Urinary bladder (tissue), 4 donors: ENCODE data around the gene DNM3. TPM values are rescaled to one million over a fixed set of nuclear protein-coding genes. Genes with fewer than 3 reads are reported as not detected.
"Not testable (repeated sequence)": the region's sequence is repeated elsewhere in the genome, so short reads cannot be mapped to it uniquely, and the experiment has no call there.

Experiments
- DNase-seq: peaks from one replicate; pipeline ENCODE4 v3.0.0-alpha.2; 2015; ENCODE audit errors: extremely low spot score
- H3K27ac ChIP-seq: one replicate; pipeline ENCODE4 v1.5.1; 2013; ENCODE audit warnings: low read depth, mild to moderate bottlenecking, moderate library complexity
- H3K36me3 ChIP-seq: one replicate; pipeline ENCODE4 v1.6.1; 2013; ENCODE audit warnings: mild to moderate bottlenecking, moderate library complexity; ENCODE audit not compliant: insufficient read depth
- H3K4me1 ChIP-seq: one replicate; pipeline ENCODE4 v1.6.1; 2013; ENCODE audit warnings: mild to moderate bottlenecking, moderate library complexity; ENCODE audit not compliant: insufficient read depth
- H3K4me3 ChIP-seq: one replicate; pipeline ENCODE4 v1.5.1; 2013; ENCODE audit warnings: low read depth, low read length
- WGBS: extraction: QIAGEN DNeasy Blood & Tissue Kit; methylation state at CpG from one replicate; pipeline ENCODE4 v1.1.7; 2013; 5-methylcytosine and 5-hydroxymethylcytosine counted together
- polyA plus RNA-seq: library from polyadenylated mRNA; stranded (reverse); fragments of 200-250 nt; gene quantifications from one replicate; pipeline ENCODE4 v1.2.3, GENCODE V29; 2013
- total RNA-seq: library from RNA; depleted of rRNA; stranded (reverse); fragments of >200 nt; gene quantifications from one replicate; pipeline ENCODE4 v1.2.3, GENCODE V29; 2014
- donor health status: healthy with polysubstance abuse.
- donor health status: healthy.

DNM3 gene
- total and polyA plus RNA-seq, 2 donors, result 3.2 to 11.7 TPM

DNA sequence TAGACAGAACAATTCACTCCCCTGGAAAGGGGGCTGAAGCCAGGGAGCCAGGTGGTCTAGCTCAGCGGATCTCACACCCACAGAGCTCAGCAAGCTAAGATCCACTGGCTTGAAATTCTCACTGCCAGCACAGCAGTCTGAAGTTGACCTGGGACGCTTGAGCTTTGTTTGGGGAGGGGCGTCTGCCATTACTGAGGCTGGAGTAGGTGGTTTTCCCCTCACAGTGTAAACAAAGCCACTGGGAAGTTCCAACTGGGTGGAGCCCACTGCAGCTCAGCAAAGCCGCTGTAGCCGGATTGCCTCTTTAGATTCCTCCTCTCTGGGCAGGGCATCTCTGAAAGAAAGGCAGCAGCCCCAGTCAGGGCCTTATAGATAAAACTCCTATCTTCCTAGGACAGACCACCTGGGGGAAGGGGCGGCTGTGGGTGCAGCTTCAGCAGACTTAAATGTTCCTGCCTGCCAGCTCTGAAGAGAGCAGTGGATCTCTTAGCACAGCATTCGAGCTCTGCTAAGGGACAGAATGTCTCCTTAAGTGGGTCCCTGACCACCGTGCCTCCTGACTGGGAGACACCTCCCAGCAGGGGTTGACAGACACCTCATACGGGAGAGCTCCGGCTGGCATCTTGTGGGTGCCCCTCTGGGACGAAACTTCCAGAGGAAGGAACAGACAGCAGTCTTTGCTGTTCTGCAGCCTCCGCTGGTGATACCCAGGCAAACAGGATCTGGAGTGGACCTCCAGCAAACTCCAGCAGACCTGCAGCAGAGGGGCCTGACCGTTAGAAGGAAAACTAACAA, 183.8 kb downstream of the DNM3 start:
- not testable (repeated sequence) for H3K27ac ChIP-seq, H3K4me3 ChIP-seq, H3K36me3 ChIP-seq, H3K4me1 ChIP-seq, DNase-seq
- 60% methylated on average over 13 of the region's 13 CpGs for WGBS

DNA sequence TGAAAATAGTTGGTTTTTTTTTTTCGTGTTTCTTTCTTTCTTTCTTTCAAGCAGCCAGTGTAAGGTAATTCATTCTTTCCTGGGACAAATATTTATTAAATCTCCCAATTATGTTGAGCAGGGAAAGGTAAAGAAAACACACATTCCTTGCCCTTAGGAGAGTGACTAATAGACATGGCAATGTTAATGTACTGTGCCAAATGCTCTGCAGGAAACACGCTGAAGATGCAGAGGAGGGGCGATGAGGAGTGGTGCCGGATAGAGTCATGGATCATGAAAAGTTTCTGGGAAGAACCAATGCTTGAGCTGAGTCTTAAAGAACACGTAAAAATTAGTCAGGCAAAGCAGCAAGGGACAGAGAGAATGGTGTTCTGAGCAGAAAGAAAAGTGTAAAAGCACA, 199.2 kb downstream of the DNM3 start:
- no peak overlapping the region for H3K27ac ChIP-seq
- no peaks in the 10 kb centered on the region for H3K36me3 ChIP-seq
- no peak overlapping the region for H3K4me3 ChIP-seq
- no peak for DNase-seq
- H3K4me1 ChIP-seq, result no peaks in the 10 kb centered on the region
- WGBS, result 87% methylated on average over 5 of the region's 5 CpGs

DNA sequence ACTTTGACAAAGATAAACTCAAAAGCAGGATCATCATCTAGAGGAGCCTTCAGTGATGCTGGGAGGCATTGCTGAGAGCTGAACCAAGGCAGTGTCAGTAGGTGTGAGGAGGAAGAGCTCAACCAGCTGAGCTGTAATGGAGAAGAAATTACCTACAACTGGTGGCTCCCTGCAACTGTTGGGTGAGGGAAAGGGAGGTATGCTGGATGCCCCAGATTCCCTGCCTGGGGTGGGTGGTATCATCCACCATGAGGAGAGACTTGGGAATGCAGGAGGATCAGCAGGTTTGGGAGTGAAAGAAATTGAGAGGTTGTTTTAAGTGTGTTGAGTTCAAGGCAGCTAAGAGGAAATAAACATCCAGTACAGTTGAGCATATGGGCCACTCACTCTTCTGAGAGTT, 199.8 kb downstream of the DNM3 start:
- no peak overlapping the region for H3K27ac ChIP-seq
- H3K4me3 ChIP-seq, result no peak overlapping the region
- no peak for DNase-seq
- no peaks in the 10 kb centered on the region for H3K4me1 ChIP-seq
- H3K36me3 ChIP-seq, result no peaks in the 10 kb centered on the region

DNA sequence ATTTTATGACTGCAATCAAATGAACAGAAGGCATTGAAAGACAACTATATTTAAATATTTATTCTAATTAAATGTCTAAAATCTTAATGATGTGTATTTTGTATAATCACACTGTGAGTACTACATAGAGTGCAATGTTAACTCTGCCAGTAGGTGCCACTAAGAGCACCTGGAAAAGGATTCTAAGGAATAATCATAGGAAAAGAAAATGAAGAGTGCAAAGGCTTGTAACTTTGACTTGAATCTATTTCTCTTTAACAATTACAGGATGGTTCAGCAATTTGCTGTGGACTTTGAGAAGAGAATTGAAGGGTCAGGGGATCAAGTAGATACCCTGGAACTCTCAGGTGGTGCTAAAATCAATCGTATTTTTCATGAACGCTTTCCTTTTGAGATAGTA, 200.4 kb downstream of the DNM3 start:
- no peak overlapping the region for H3K4me3 ChIP-seq
- DNase-seq, result peak; percentile 13
- H3K27ac ChIP-seq, result no peak overlapping the region
- H3K4me1 ChIP-seq, result no peaks in the 10 kb centered on the region
- no peaks in the 10 kb centered on the region for H3K36me3 ChIP-seq
- 61% methylated on average over 2 of the region's 2 CpGs for WGBS

DNA sequence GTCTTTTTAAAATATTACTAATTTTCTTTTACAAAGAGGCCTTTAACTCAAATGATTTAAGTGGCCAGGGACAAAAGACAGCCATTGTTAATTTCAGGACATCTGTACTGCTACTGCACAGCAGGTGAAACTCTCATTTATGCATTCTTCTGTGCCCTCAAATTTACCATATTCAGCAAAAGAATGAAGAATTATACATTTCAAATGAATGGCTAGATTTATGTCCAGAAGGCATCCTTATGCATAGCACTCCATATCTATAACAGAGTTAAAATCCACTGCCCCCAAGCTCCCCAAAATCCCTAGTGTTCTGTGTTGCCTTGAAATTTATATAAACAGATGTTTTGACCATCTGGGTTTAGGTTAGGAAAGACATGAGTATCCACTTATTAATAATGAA, 202.6 kb downstream of the DNM3 start:
- H3K4me3 ChIP-seq, result no peak overlapping the region
- no peaks in the 10 kb centered on the region for H3K36me3 ChIP-seq
- H3K4me1 ChIP-seq, result no peaks in the 10 kb centered on the region
- DNase-seq, result no peak
- no peak overlapping the region for H3K27ac ChIP-seq

DNA sequence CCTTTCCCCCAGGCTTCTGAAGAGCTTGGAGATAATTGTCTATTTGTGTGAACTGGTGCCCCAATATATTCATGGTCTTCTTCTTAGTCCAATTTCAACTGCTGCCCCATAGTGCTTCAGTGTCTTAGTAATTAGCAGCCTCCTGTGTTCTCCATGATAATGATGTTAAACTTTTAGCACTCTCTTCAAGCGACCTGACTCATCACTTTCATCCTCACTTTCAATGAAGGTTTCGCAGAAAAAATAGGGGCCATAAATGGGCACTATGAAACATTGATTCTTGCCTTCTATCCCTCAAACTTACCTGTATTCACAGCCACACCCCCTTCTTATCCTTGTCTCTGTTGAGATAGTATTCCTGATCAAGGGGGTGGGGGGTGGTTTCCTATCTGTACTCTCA, 210.6 kb downstream of the DNM3 start:
- 93% methylated on average over 2 of the region's 2 CpGs for WGBS
- no peak for DNase-seq
- no peak overlapping the region for H3K27ac ChIP-seq
- H3K4me3 ChIP-seq, result no peak overlapping the region
- no peaks in the 10 kb centered on the region for H3K4me1 ChIP-seq
- H3K36me3 ChIP-seq, result no peaks in the 10 kb centered on the region

DNA sequence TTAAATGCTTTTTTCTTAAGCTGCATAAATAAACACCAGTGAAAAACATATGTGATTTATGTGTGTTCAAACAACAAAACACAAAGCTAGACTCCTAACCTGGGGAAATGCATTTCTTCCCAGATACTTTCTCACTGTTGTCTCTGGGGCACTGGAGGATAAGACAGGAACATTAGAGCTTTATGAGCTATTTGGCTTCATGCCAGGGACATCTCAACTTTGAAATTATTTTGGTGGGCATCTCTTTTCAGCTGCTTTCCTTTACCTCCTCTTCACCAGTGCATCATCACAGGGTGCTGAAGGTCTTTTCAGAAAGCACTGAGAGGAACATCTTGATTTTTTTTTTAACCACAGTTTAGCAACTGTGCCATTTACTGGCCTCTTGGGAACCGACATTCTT, 212.9 kb downstream of the DNM3 start:
- Histone ChIP-seq H3K4me3 (no peak overlapping the region), H3K4me1 (no peaks in the 10 kb centered on the region), H3K27ac (no peak overlapping the region), H3K36me3 (no peaks in the 10 kb centered on the region)
- DNase-seq, result no peak
- WGBS, result 77% methylated on average over 1 of the region's 1 CpG

DNA sequence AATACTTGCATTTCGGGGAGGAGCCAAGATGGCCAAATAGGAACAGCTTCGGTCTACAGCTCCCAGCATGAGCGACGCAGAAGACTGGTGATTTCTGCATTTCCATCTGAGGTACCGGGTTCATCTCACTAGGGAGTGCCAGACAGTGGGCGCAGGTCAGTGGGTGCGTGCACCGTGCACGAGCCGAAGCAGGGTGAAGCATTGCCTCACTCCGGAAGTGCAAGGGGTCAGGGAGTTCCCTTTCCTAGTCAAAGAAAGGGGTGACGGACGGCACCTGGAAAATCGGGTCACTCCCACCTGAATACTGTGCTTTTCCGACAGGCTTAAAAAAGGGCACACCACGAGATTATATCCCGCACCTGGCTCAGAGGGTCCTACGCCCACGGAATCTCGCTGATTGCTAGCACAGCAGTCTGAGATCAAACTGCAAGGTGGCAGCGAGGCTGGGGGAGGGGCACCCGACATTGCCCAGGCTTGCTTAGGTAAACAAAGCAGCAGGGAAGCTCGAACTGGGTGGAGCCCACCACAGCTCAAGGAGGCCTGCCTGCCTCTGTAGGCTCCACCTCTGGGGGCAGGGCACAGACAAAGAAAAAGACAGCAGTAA, 214.6 kb downstream of the DNM3 start:
- not testable (repeated sequence) for DNase-seq, H3K4me1 ChIP-seq, H3K27ac ChIP-seq, H3K4me3 ChIP-seq, H3K36me3 ChIP-seq
- WGBS, result 95% methylated on average over 23 of the region's 23 CpGs

DNA sequence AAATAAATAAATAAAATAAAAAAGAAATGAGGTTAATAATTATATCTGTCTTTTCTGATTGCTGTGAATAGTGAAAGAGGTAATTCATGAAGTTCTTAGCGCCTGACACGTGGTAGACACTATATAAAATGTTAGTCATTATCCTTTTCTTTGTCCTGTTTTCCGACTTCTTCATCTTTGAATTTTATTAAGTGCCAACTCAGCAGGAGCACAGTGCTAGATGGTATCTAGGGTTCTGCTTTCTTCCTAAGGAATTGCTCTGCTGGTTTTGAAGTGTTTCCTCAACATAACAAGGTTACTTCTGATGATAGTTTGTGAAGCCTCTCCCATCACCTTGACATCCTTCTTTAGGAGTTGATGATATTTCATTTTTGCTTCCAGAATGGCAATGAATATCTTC, 227.0 kb downstream of the DNM3 start:
- WGBS, result 95% methylated on average over 3 of the region's 3 CpGs

DNA sequence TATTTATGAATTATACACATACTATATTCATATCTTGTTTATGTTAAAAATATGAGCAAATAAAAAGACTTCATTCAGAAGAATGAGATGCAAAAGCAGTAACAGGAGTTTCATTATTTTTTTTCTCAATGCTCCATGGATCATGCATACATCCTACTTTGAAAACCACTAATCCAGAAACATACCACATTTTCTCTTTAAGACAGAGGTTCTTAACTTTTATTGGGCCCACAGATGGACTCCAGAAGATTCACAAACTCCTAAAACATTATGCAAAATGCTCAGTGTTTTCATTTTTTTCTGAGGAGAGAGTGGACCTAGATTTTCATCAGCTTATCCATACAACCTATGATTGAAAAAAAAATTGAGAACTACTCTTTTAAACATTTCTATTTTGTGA, 227.8 kb downstream of the DNM3 start:
- Histone ChIP-seq H3K4me1 (no peaks in the 10 kb centered on the region), H3K27ac (no peak overlapping the region), H3K36me3 (no peaks in the 10 kb centered on the region), H3K4me3 (no peak overlapping the region)
- no peak for DNase-seq

More for the DNA sequence above, 227.0 kb downstream of the DNM3 start:
- Histone ChIP-seq H3K4me1 (no peaks in the 10 kb centered on the region), H3K36me3 (no peaks in the 10 kb centered on the region), H3K27ac (no peak overlapping the region), H3K4me3 (no peak overlapping the region)
- no peak for DNase-seq

DNA sequence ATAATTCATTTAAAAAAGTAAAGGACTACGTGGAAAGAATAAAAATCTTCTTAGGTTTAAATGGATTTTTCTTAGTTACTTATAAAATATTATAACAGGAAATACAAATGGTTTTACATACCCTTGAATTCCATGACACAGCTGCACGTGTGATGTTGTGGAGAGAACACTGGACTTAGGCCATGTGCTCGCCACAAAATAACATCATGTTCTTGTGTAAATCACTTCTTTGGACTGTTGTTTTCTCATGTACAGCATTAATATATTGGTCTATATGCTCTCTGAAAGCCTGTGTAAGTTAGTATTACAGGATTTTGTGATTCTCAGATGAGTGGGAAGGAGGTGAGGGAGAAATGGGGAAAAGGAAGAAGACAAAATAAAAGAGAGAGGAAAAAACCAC, 228.2 kb downstream of the DNM3 start:
- Histone ChIP-seq H3K4me1 (no peaks in the 10 kb centered on the region), H3K27ac (no peak overlapping the region), H3K4me3 (no peak overlapping the region), H3K36me3 (no peaks in the 10 kb centered on the region)
- DNase-seq, result no peak
- WGBS, result 51% methylated on average over 3 of the region's 3 CpGs

DNA sequence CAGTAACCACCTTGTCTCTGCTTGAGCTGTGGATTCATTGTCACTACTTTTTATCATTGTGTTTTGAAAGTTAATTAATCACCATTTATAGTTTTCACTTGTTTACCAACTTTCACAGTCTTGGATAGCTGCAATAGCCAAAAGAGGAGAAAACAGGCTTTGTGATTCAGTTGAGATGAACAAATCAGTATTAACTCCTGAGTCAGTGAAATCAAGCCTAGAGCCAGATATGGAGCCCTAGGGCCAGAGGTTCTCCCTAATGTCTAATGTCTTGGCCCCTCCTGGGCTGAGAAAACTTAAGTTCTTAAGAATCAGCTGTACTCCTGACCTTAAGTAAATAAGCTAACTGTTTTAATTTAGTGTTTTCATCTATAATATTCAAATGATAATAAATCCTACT, 228.8 kb downstream of the DNM3 start:
- Histone ChIP-seq H3K27ac (no peak overlapping the region), H3K4me3 (no peak overlapping the region), H3K4me1 (no peaks in the 10 kb centered on the region), H3K36me3 (no peaks in the 10 kb centered on the region)
- DNase-seq, result no peak

DNA sequence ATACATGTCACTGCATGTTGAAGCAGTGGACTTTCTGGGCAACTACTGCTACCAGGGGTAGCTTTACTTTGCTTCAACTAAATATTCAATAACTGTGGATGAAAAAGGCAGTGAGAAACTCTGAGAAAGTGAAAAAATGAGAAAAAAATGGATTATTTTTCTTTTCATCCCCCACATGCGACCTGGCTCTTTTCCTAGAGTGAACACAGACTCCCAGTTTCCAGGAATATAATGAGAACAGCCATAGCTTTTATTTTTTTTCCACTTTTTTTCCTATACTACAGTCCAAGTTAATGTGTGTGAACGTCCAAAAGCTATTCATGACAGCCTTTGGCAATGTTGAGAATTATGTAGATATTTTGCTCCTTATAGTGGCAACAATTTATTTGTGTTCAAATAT, 230.4 kb downstream of the DNM3 start:
- DNase-seq, result peak; percentile 77

DNA sequence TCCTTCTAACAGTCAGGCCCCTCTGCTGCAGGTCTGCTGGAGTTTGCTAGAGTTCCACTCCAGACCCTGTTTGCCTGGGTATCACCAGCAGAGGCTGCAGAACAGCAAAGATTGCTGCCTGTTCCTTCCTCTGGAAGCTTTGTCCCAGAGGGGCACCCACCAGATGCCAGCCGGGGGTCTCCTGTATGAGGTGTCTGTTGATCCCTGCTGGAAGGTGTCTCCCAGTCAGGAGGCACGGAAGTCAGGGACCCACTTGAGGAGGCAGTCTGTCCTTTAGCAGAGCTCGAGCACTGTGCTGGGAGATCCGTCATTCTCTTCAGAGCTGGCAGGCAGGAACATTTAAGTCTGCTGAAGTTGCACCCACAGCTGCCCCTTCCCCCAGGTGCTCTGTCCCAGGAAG, 238.6 kb downstream of the DNM3 start:
- 97% methylated on average over 4 of the region's 4 CpGs for WGBS
- not testable (repeated sequence) for H3K4me3 ChIP-seq, H3K36me3 ChIP-seq, H3K27ac ChIP-seq, DNase-seq, H3K4me1 ChIP-seq

More for the DNA sequence above, 230.4 kb downstream of the DNM3 start:
- Histone ChIP-seq H3K4me1 (no peaks in the 10 kb centered on the region), H3K36me3 (no peaks in the 10 kb centered on the region), H3K4me3 (no peak overlapping the region), H3K27ac (no peak overlapping the region)
- 62% methylated on average over 2 of the region's 2 CpGs for WGBS
